ENCODE results near the gene PPP2R2D. TPM values are rescaled to one million over a fixed set of nuclear protein-coding genes. Genes with fewer than 3 reads are reported as not detected.
"Not testable (repeated sequence)": the region's sequence is repeated elsewhere in the genome, so short reads cannot be mapped to it uniquely, and the experiment has no call there.

Gene PPP2R2D
- total RNA-seq, 1 donor from 2014 or later, result 27.9 TPM

DNA sequence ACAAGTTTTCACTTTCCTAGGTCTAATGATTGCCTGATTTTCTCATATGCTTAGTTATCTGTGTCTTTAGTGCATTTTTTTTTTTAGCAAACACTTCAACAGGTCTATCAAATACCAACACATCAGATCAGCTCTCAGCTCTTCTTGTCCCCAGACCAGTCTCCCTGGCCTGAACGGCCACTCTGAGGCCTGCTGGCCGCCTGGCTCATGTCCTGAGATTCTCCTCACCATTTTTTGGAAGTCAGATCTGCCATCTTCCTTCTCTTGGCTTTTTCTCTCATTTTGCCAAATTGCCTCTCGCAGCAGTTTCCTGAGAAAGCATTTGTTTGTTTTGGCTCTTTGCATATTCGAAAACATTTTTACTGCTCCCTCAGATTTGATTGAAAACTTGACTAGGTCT, 29.3 kb downstream of the PPP2R2D start:
- DNase-seq, result no peak

- no peak for DNase-seq
Measured at GRCh38 chr10:131930586-131931330, 29.9 kb downstream of the PPP2R2D start.

- no peak for DNase-seq
Measured at GRCh38 chr10:131931981-131932380, 31.2 kb downstream of the PPP2R2D start.

DNA sequence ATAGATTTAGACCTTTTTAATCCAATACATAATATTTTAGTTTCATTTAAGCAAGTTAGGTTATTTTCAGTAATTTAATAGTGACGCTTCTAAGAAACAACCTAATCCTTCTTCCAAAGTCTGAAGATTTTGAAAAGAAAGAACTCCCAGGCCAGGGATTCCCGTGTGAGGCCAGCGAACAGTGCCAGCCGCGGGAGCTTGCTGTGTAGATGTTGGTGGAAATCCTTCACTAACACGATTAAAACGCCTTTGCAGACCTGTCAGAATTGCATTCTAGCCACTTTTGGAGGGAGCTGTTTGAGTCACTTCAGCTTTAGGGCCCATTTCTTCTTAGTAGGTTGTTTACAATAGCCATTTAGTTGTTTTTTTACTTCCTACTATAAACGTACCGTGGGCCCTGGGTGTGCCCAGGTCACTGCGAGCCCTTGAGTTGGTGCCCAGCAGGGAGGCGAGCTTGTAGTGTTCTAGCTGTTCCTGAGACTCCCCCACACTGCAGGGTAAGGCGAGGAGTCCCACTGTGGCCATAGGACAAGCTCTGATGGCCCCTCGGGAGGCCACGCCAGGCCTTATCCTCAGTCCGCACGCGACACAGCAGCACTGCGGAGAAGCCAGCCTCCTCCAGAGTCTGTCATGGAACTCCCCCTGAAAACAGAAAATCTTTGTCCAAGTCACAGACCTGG, 32.3 kb downstream of the PPP2R2D start:
- no peak for DNase-seq

GRCh38 chr10:131933696-131934086, 32.9 kb downstream of the PPP2R2D start:
- no peak for DNase-seq

DNA sequence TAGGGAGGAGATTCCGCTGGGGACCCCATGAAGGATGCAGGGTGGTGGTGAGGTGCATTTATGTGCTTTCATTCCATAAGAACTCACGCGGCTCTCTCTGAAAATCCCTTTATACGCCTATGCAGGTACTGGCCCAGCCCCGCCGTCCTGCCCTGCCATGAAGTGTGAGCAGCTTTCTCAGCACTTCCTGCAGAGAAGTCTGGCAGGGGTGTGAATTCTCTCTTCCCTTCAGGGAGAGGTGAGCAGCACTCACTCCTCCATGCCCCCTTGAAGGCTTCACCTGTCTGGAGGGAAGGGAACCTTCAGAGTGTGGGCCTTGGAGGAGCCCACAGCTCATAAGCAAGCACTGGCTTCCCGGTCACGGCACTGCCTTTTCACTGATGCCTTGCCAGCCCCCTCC, 34.0 kb downstream of the PPP2R2D start:
- DNase-seq, result no peak

- DNase-seq, result no peak
Measured at GRCh38 chr10:131935260-131935659, 34.5 kb downstream of the PPP2R2D start.

DNA sequence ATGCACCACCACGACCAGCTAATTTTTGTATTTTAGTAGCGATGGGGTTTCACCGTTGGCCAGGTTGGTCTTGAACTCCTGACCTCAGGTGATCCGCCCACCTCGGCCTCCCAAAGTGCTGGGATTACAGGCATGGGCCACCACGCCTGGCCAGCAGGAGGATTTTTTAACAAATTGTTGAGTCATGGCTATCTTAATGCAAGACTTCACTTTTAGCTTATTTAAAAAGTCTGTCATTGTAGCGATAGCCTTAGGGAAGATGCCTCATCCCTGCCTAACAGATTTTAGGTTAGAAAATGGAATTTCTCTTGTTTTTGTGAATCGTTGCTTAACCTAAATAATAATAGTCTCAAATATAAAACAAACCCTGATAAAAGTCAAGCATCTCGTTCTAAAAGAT, 35.5 kb downstream of the PPP2R2D start:
- DNase-seq, result no peak

DNA sequence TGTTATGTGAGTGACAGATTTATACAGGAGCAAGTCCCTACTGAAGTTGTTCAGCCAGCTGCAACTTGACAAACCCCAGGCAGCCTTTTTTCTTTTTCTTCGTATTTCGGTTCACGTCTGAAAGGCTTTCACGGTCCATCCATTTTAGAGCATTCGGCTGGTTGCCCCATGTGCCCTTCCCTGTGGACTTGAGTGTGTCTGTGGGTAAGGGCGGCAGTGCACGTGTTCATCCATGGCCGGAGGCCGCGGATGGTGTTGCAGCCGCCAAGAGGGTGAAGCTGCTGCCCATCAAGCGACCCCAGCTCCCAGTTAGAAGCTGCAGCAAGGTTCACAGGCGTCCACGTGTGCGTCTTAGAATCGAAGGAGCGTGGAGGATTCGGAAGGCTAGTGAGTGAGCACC, 35.9 kb downstream of the PPP2R2D start:
- DNase-seq, result no peak

- DNase-seq, result no peak
Measured at GRCh38 chr10:131937836-131938235, 37.0 kb downstream of the PPP2R2D start.

DNA sequence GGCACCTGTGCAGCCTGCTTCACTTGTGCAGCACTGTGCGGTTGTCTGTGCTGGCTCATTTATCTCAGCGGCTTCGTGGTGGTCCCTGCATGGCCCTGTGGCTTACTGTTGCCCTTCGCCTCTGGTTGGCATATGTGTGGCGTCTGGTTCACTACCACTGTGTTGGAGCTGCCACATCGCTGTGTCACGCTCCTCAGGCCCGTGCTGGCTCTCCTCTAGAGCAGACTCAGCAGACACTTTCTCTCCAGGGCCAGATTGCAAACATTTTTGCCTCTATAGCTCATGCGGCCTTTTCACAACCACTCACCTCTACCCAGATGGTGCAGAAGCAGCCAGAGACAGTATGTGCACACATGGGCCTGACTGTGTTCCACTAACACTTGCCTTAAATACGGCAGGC, 37.9 kb downstream of the PPP2R2D start:
- no peak for DNase-seq

DNA sequence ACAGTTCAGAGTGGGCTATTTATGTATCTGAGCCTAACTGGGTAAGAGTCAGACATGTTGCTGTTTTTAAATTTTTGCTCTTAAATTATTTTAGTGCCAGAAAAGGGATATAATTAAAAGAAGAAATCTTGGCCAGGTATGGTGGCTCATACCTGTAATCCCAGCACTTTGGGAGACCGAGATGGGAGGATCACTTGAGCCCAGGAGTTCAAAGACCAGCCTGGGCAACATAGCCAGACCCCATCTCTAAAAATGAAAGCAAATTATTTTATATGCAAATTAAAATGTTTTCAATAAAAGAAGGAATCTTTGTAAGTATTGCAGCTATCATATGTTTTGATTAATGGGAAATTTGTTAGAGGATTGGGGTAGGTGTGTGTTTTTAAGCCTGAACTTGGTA, 41.6 kb downstream of the PPP2R2D start:
- no peak for DNase-seq

GRCh38 chr10:131943021-131943814, 42.4 kb downstream of the PPP2R2D start:
- DNase-seq, result peak; percentile 47

DNA sequence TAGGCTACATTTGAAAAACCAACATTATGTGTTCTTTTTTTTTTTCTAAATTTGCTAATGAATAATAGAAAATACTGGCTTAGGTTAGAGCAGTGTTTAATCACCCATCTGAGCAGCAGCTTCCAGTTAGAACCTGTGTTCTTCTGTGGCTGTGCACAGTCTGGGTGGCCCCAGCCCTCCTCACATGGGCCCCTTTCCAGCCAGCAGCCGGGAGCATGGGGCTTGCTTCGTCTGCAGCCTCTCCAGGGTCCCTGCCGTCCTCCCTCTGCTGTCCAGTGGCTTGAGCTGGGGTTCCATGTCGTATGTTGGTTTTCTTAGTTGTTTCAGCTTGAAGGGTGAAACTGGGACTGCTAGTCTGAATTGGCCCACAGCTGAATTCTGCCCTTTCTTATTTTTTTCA, 43.6 kb downstream of the PPP2R2D start:
- DNase-seq, result no peak

DNA sequence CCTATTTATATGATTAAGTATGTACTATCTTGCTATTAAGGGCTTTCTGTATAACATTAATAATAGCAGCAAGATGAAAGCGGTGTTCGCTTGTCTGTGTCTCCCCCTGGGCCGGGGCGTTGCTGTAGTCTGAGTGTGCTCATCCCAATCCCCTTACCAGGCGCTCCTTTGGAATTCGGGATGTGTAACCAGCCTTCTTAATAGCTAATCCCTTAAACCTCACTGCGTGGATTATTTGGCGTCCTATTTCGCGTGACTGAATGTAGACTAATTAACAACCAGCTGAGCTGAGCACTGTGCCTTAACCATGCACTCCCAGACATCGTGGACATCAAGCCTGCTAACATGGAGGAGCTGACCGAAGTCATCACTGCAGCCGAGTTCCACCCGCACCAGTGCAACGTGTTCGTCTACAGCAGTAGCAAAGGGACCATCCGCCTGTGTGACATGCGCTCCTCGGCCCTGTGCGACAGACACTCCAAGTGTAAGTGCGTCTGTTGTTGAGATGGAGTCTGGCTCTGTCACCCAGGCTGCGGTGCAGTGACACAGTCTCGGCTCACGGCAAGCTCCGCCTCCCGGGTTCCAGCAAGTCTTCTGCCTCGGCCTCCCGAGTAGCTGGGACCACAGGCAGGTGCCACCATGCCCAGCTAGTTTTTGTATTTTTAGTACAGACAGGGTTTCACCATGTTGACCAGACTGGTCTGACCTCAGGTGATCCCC, 44.3 kb downstream of the PPP2R2D start:
- DNase-seq, result no peak

- DNase-seq, result peak; percentile 69
Measured at GRCh38 chr10:131946321-131946751, 45.5 kb downstream of the PPP2R2D start.

GRCh38 chr10:131946880-131947279, 46.1 kb downstream of the PPP2R2D start:
- DNase-seq, result peak; percentile 39

DNA sequence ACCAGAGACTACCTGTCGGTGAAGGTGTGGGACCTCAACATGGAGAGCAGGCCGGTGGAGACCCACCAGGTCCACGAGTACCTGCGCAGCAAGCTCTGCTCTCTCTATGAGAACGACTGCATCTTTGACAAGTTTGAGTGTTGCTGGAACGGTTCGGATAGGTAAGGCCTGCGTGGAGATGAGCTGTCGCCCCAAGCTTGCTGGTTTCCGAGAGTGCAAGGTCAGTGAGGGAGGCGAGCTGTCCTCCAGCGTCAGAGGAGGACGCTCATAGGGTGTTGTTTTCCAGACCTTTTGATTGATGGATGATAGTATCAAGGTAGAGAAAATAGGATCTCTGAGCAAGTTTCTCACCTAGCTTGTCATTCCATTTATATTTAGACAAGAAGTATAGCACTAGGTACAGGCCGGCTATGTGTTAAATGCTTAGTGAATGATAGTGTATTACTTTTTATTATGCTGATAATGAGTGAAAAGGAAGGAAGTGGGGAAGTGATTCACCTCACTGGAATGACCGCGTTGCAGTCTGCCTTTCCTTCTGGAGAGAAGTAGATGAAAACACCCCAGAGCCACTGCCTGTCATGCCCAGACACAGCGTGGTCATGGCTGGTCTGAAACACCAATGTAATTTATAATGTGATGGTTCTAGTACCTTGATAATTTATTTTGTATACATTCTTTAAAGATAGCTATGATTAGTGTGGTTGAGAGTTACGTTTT, 47.0 kb downstream of the PPP2R2D start:
- DNase-seq, result peak; percentile 90

DNA sequence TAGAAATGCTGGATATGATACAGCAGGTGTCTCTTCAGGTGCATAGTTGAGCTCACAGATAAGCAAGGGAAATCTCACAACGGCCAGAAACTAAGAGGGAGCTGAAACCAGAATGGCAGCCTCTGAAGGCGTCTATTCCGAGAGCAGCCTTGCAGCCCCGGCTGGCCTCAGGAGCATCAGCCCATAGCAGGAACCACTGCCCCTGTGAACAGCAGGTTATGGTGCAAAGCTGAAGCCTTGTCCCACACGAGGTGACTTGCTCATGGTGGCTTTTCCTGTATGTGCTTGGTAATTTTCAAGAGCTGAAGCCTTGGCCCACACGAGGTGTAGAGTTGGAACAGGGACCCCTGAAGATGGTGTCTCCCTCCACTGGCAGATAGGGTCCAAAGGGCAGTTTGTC, 47.7 kb downstream of the PPP2R2D start:
- no peak for DNase-seq

GRCh38 chr10:131949041-131949862, 48.4 kb downstream of the PPP2R2D start:
- no peak for DNase-seq

DNA sequence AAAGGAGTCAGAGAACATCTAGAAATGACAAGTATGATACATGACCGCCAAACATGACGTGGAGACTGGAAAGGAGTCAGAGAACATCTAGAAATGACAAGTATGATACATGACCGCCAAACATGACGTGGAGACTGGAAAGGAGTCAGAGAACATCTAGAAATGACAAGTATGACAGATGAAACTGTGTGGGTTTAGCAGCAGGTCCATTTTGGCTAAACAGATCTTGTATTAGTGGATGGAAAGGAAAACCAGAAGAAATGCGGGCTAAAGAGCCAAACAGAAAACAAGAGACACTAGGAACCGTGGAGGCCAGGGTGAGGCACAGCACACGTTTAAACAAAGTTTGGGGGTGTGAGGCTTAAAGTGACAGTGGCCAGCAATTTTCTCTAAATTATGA, 49.1 kb downstream of the PPP2R2D start:
- not testable (repeated sequence) for DNase-seq
